Fibroblast of lung (primary cell): ENCODE data around the gene NACAD. TPM values are rescaled to one million over a fixed set of nuclear protein-coding genes. Genes with fewer than 3 reads are reported as not detected.

Experiments used
- DNase-seq, 2 donors: peaks; one replicate each; pipeline versions ENCODE4 v3.0.0 to v3.0.0-alpha.2; 2010; ENCODE audit warnings: low read depth in 2 of 2
- H2AFZ ChIP-seq: 2 replicates; pipeline ENCODE4 v1.5.1; 2012; ENCODE audit warnings: low read length, control low read depth, inconsistent platforms
- H3K27ac ChIP-seq: 2 replicates; pipeline ENCODE4 v1.5.1; 2011; ENCODE audit warnings: low read length, control low read depth; ENCODE audit not compliant: insufficient read depth
- H3K27me3 ChIP-seq: 2 replicates; pipeline ENCODE4 v1.5.1; 2011; ENCODE audit warnings: mild to moderate bottlenecking, low read length; ENCODE audit not compliant: control insufficient read depth, insufficient read depth
- H3K36me3 ChIP-seq: 2 replicates; pipeline ENCODE4 v1.5.1; 2011; ENCODE audit warnings: low read length; ENCODE audit not compliant: control insufficient read depth, insufficient read depth
- H3K4me1 ChIP-seq: 2 replicates; pipeline ENCODE4 v1.5.1; 2011; ENCODE audit warnings: low read length; ENCODE audit not compliant: control insufficient read depth, insufficient read depth; ENCODE audit errors: extremely low read depth
- H3K4me2 ChIP-seq: 2 replicates; pipeline ENCODE4 v1.5.1; 2011; ENCODE audit warnings: low read length, control low read depth; ENCODE audit not compliant: insufficient read depth; ENCODE audit errors: extremely low read depth
- H3K4me3 ChIP-seq, 4 experiments: fragments of 200-600 bp in 1 of 4; sonication (generic) in 1 of 4; replicated peaks in 1 of 4; 2 replicates each; pipeline ENCODE4 v1.5.1; 2011 to 2016; ENCODE audit warnings: low read length in 4 of 4, low read depth in 3 of 4, mild to moderate bottlenecking in 3 of 4, control low read depth in 2 of 4, inconsistent platforms in 1 of 4, mixed read lengths in 1 of 4; ENCODE audit not compliant: insufficient read depth in 1 of 4; ENCODE audit errors: control extremely low read depth in 1 of 4
- H3K79me2 ChIP-seq: 2 replicates; pipeline ENCODE4 v1.5.1; 2012; ENCODE audit warnings: mild to moderate bottlenecking, low read length, inconsistent platforms; ENCODE audit not compliant: control insufficient read depth, insufficient read depth
- H3K9ac ChIP-seq: 2 replicates; pipeline ENCODE4 v1.5.1; 2011; ENCODE audit warnings: mild to moderate bottlenecking, low read length, control low read depth; ENCODE audit not compliant: insufficient read depth
- H3K9me3 ChIP-seq: 2 replicates; pipeline ENCODE4 v1.5.1; 2012; ENCODE audit warnings: low read depth, low read length; ENCODE audit not compliant: control insufficient read depth, insufficient read depth
- H4K20me1 ChIP-seq: 2 replicates; pipeline ENCODE4 v1.5.1; 2011; ENCODE audit warnings: low read length; ENCODE audit not compliant: control insufficient read depth, insufficient read depth; ENCODE audit errors: extremely low read depth
- EZH2 ChIP-seq: IDR thresholded peaks from 2 replicates; pipeline ENCODE4 v1.5.1; 2012; ENCODE audit warnings: low read length, control low read depth, mild to moderate bottlenecking; ENCODE audit errors: missing control alignments
- polyA plus RNA-seq, 2 donors: library from polyadenylated mRNA; depleted of rRNA in 1 of 2; stranded (reverse) in 1 of 2; unstranded in 1 of 2; fragments of >200 nt; gene quantifications; 2 replicates each; pipeline ENCODE4 v1.2.1, GENCODE V29; 2011 to 2012; ENCODE audit warnings: missing spikeins in 1 of 2
- total RNA-seq: library from RNA; depleted of rRNA; stranded (reverse); fragments of >200 nt; gene quantifications from 2 replicates; pipeline ENCODE4 v1.2.1, GENCODE V29; 2014
- TF ChIP-seq, protein P1 (sequence below), 2 donors: IDR thresholded peaks in 1 of 2; conservative IDR thresholded peaks in 1 of 2; 1 replicate in 1 of 2; 2 replicates in 1 of 2; pipeline ENCODE4 v1.5.1; 2011 to 2012; ENCODE audit warnings: low read length in 2 of 2, control low read depth in 1 of 2, inconsistent platforms in 1 of 2, low read depth in 1 of 2, mild to moderate bottlenecking in 1 of 2

The NACAD gene
- total and polyA plus RNA-seq, 2 donors (not counting 1 experiment from before 2014, with no cell fraction given) = 0.41 to 2.8 TPM

DNA sequence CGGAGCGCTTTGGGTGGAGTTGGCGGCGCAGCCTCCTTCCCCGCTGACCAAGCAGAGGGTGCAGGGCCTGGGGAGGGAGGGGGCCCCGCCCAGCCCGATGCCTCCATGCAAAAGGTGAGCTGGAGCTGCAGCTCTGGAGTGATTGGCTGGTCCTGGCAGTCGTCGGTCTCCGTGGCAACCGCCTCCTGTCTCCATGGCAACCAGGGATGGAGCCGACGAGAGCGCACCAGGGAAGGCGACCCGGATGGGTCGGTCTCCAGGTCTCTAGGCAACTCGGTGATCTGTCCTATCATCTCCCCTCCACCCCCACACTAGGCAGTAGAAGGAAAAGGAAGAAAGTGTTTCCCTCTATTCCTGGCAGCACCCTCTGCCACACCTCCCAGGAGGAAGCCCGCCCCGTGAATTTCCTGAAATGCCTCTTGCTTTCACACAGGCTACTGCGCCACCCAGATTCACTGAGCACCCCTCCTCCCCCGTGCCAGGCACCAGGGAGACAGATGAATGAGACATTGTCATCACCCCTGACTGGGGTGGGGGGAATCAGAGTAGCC is 647 bp upstream of the NACAD start:
- peak overlapping the region; percentile 77 for H2AFZ ChIP-seq
- H3K4me3 ChIP-seq = peak overlapping the region; percentile 53 to 69 (median 60)
- no peaks in the 10 kb centered on the region for H3K36me3 ChIP-seq

DNA sequence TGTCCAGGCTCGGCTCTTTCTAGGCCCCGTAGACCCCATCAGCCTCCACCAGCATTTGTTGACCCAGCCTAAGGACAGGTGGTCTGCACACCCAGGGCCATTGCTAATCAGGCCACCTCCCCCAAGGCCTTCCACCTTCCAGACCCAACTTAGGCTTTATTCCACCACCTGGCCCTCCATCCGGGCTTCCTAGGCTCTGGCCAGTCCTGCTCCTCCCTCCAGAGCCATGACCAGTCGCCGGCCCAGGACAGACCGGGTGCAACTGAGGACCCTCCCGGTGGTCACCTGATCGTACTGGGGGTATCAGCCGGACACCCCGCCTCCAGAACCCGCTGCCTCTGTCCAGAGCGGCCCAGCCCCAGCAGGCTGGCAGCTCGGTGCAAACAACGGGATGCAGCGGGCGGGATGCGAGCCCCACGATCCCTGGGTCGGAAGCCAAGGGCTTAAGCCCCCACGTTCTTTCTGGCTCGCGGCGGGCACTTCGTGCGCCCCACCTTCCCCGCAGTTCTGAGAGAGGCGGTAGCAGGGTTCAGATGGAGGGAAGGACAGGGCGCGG is 545 bp downstream of the NACAD start:
- TF ChIP-seq, protein P1, sequence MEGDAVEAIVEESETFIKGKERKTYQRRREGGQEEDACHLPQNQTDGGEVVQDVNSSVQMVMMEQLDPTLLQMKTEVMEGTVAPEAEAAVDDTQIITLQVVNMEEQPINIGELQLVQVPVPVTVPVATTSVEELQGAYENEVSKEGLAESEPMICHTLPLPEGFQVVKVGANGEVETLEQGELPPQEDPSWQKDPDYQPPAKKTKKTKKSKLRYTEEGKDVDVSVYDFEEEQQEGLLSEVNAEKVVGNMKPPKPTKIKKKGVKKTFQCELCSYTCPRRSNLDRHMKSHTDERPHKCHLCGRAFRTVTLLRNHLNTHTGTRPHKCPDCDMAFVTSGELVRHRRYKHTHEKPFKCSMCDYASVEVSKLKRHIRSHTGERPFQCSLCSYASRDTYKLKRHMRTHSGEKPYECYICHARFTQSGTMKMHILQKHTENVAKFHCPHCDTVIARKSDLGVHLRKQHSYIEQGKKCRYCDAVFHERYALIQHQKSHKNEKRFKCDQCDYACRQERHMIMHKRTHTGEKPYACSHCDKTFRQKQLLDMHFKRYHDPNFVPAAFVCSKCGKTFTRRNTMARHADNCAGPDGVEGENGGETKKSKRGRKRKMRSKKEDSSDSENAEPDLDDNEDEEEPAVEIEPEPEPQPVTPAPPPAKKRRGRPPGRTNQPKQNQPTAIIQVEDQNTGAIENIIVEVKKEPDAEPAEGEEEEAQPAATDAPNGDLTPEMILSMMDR (conservative IDR thresholded peaks at IDR 0.05 in 1 of 2, IDR thresholded peaks at IDR 0.05 in 1 of 2; ENCODE audit: low read depth in 1 of 2, low read length in 2 of 2) = no peak
- TF ChIP-seq EZH2 = no peak
- Histone ChIP-seq H3K79me2 (no peaks in the 10 kb centered on the region), H3K27me3 (peaks cover 3% of the 10 kb centered on the region), H3K4me1 (no peaks in the 10 kb centered on the region), H3K36me3 (no peaks in the 10 kb centered on the region), H3K9me3 (no peaks in the 10 kb centered on the region), H4K20me1 (no peaks in the 10 kb centered on the region), H3K4me2 (peak overlapping the region; percentile 71), H3K9ac (no peak overlapping the region), H3K4me3 (peak overlapping the region; percentile 34 to 69 (median 46)), H3K27ac (no peak overlapping the region), H2AFZ (no peak overlapping the region)
- DNase-seq = no peak

More for the DNA sequence above, 647 bp upstream of the NACAD start:
- H3K27me3 ChIP-seq = peaks cover 3% of the 10 kb centered on the region
- H3K4me2 ChIP-seq = peak overlapping the region; percentile 88
- H3K79me2 ChIP-seq = no peaks in the 10 kb centered on the region
- DNase-seq = peak; percentile 50 to 58
- no peaks in the 10 kb centered on the region for H4K20me1 ChIP-seq
- H3K4me1 ChIP-seq = no peaks in the 10 kb centered on the region
- H3K27ac ChIP-seq = no peak overlapping the region
- H3K9ac ChIP-seq = peak overlapping the region; percentile 50
- TF ChIP-seq, protein P1 (conservative IDR thresholded peaks at IDR 0.05 in 1 of 2, IDR thresholded peaks at IDR 0.05 in 1 of 2; ENCODE audit: low read depth in 1 of 2, low read length in 2 of 2) = no peak
- TF ChIP-seq EZH2 = no peak
- no peaks in the 10 kb centered on the region for H3K9me3 ChIP-seq

DNA sequence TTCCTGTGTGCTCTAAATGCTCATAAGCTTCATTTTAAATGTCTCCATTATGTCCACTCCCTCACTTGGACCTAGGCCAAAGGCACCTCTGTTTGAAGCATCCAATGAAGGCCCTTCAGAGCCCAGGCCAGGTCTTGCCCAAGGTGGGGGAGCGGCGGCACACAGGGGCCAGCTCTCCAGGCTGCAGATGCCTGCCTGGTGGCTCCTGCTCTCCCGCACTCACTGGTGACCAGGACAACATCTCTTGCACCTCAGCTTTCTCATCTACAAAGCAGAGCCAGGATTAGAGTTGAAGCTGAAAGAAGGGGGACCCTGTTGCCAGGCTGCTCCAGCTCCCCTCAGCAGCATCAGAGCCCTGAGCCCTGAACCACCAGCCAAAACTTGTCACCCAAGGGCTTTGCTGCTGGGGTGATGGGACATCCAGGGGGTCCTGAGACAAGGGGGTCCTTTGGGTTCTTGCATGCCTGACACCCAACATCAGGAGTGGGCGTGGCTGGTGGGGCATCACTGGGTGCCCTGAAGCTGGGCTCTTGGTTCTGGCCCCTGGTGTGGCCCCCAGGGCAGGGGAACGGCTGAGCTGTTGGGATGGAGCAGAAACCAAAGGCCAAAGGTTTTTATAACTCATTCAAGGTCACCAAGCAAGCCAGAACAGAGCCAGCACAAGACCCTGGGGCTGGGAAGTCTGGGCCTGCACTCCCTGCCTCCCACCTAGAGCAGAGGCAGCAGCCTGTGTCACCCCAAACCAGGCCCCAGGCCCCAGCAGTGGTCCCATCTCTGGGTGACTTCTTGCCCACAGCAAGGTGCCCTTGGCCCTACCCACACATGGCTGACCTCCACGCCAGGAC is 1.2 kb downstream of the NACAD start:
- Histone ChIP-seq H3K79me2 (no peaks in the 10 kb centered on the region), H3K27me3 (peaks cover 3% of the 10 kb centered on the region), H3K27ac (no peak overlapping the region), H3K4me3 (peak overlapping the region in 2 of 4 experiments; percentile 55 to 69), H3K4me2 (no peak overlapping the region), H3K4me1 (no peaks in the 10 kb centered on the region), H4K20me1 (no peaks in the 10 kb centered on the region), H3K9ac (no peak overlapping the region), H3K9me3 (no peaks in the 10 kb centered on the region), H3K36me3 (no peaks in the 10 kb centered on the region), H2AFZ (no peak overlapping the region)
- no peak for TF ChIP-seq EZH2
- TF ChIP-seq, protein P1 (conservative IDR thresholded peaks at IDR 0.05 in 1 of 2, IDR thresholded peaks at IDR 0.05 in 1 of 2; ENCODE audit: low read depth in 1 of 2, low read length in 2 of 2) = no peak
- DNase-seq = no peak
